NCI-H82 treated with DMSO at 0.1 percent for 48 hours (cell line): ENCODE data around the gene AGPAT3.

Experiments
- DNase-seq: peaks from one replicate; lab custom pipeline; 2025; ENCODE audit not compliant: unreplicated experiment; lab: John Stamatoyannopoulos, UW

The AGPAT3 gene

GRCh38 chr21:43861706-43862105 lies 3.3 kb upstream of the AGPAT3 start:
- no peak for DNase-seq

DNA sequence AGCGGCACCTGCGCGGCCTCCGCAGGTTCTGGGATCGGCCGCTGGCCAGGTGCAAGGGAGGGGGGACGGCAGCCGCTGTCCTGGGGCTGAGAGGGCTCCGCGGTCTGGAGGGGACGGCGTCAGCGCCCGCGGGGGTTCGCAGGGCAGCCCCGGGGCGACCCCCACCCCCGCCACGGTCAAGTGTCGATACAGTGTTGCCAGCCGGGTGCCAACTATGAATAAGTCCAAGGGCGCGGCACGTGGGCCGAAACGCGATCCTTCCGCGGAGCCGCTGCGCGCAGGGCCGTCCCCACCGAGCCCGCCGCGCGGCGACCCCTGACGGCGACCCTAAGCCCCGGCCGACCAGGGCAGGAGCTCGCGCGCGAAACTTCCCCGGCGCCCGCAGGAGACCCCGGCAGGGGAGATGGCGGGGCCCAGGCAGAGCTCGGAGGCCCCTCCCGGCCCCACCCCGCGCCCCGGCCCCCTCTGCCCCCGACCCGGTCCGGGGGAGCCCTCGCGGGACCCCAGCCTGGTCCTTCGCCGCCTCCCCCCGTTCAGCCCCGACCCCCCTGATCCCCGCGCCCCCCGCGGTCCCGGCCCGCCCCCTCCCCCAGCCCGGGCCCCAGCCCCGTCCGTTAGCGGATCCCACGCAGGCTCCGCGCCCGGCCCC lies 586 bp upstream of the AGPAT3 start:
- no peak for DNase-seq

- DNase-seq: no peak
Observed at GRCh38 chr21:43865540-43866259, 677 bp downstream of the AGPAT3 start.

- DNase-seq: no peak
Observed at GRCh38 chr21:43866260-43866629, 1.2 kb downstream of the AGPAT3 start.

- DNase-seq: no peak
Observed at GRCh38 chr21:43866659-43867331, 1.8 kb downstream of the AGPAT3 start.

DNA sequence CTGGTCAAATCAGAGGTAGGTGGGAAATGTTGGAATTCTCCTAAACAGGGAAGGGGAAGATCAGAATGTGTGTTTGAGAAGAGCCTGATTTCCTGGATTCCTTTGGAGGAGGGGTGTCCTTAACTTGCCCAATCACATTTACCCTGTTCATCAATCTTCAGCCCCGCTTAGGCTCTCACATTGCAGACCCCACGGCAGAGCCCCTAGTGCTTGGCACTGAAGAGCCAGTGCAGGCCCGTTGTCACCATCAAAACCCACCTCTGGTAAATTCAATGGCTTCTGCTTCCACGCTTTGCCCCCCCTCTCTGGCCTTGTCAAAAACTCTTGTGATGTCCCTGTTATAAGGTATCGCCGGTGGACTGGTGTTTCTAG lies 2.3 kb downstream of the AGPAT3 start:
- DNase-seq: no peak

DNA sequence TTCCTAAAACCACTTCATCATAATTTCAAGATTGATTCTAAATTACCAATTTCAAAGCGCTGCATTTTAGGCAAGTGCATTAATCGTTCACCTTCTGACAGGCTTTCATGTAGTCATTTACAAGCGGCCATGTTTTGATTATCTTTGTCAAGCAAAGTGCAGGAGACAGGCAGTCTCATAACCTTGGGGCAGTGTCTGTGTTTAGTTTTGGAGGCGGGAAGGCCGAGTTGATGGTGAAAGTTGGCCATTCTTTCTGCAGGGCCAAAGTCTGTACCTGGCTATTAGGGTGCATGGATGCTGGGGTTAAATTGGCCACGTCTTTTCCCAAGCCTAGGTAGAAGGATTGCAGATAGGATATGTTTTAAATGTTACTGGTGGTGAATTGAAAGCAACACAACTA lies 2.9 kb downstream of the AGPAT3 start:
- DNase-seq: no peak

DNA sequence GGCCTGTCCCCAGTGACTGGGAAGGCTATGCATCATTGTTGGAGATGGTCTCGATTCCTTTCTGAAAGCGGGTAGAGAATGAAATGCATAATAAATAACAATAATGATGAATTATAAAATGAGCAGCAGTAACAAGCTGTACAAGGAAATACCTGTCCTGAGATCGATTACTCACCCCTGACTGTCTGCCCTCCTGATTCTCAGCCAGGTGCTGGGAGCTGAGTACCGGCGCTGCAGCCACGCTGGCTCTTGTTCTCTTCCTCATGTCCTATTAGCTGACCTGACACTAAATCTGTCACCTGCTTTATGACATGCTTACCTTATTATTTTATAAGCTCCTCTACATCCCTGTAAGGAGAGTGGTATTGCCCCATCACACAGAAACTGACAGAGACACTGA lies 3.4 kb downstream of the AGPAT3 start:
- no peak for DNase-seq

DNA sequence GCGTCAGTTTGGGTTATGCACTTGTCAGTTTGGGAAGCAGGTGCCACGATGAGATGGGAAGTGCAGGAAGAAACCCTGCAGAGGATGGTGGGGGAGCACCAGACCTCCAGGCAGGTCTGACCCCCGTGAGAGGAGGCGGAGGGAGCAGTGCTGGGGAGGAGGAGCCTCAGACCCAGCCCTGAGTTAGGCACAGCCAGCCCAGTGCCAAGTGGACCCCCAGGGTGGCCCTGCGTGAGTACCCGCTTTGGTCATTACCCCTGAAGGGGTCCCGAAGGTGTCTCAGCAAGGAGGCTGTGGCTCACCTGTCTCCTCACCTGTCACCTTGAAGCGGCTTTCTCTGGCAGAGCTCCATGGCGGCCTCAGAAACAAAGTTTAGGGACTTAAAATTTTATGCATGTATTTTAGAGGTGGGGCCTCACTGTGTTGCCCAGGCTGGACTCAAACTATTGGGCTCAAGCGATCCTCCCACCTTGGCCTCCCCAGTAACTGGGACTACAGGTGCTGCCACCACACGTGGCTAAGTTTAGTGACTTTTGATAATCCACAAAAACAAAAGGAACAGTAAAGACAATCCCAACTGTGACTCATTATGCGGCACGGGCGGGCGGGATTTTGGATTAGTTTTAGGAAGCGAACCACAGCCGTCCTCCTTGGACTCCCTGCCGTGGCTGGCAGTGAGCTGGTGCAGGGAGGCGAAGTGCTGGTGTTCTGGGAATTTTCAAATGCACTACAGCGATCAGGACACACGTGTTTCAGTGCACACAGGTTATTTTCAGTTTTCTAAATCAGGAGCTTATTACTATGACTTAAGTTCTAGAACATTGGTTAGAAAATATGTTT lies 4.7 kb downstream of the AGPAT3 start:
- no peak for DNase-seq

- no peak for DNase-seq
Observed at GRCh38 chr21:43871487-43871886, 6.5 kb downstream of the AGPAT3 start.

GRCh38 chr21:43872531-43873197 lies 7.6 kb downstream of the AGPAT3 start:
- DNase-seq: no peak

DNA sequence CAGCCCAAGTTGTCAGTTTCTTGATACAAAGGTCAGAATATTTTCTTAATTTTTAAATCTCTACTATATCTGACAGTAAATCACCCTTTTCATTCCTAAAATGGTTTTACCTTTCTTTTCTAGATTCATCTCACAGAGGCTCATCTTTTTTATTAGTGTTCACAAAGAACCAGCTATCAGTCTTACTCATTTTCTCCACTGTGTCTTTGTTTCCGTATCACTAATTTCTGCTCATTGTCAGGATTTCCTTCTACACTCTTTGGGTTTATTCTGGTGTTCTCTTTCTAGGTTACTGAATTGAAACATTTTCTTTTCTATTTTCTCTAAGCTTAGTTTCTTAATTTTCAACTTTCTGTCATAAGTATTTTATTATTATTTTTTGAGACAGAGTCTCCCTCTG lies 8.7 kb downstream of the AGPAT3 start:
- no peak for DNase-seq

DNA sequence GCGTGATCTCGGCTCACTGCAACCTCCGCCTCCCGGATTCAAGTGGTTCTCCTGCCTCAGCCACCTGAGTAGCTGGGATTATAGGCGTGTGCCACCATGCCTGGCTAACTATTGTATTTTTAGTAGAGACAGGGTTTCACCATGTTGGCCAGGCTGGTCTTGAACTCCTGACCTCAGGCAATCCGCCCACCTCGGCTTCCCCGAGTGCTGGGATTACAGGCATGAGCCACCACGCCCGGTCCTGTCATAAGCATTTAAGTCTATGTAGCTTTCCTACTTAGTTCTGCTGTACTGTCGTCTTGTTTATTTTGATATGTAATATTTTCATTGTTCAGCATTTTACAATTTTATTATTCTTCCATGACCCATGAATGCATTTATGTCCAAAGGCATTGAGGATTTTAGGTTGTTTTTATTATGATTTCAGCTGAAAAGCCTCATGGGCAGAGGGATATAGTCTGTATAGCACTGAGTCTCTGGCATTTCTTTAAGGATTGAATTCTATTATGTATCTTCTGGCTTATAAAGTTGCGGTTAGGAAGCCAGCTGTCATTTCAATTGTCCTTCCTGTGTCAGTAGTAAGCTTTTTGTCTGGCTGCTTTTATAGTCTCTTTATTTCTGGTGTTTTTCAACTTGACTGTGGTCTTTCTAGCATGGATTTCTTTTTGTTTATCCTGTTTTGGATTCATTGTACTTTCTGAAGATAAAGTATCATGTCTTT lies 9.2 kb downstream of the AGPAT3 start:
- no peak for DNase-seq

DNA sequence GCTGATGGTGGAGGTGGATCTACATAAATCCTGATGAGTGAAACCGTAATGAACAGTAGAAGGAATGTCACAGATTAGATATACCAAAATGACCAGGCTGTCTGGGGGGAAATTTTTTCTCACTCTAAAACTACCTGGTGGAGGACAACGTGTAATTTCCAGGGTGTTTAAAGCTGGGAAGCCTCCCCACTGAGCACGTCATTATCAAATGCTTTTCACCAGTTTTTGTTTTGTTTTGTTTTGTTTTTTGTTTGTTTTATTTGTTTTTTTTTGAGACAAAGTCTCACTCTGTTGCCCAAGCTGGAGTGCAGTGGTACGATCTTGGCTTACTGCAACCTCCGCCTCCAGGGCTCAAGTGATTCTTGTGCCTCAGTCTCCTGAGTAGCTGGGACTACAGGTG lies 11.6 kb downstream of the AGPAT3 start:
- no peak for DNase-seq

GRCh38 chr21:43877936-43878575 lies 13.0 kb downstream of the AGPAT3 start:
- no peak for DNase-seq

GRCh38 chr21:43879348-43880110 lies 14.5 kb downstream of the AGPAT3 start:
- DNase-seq: no peak

DNA sequence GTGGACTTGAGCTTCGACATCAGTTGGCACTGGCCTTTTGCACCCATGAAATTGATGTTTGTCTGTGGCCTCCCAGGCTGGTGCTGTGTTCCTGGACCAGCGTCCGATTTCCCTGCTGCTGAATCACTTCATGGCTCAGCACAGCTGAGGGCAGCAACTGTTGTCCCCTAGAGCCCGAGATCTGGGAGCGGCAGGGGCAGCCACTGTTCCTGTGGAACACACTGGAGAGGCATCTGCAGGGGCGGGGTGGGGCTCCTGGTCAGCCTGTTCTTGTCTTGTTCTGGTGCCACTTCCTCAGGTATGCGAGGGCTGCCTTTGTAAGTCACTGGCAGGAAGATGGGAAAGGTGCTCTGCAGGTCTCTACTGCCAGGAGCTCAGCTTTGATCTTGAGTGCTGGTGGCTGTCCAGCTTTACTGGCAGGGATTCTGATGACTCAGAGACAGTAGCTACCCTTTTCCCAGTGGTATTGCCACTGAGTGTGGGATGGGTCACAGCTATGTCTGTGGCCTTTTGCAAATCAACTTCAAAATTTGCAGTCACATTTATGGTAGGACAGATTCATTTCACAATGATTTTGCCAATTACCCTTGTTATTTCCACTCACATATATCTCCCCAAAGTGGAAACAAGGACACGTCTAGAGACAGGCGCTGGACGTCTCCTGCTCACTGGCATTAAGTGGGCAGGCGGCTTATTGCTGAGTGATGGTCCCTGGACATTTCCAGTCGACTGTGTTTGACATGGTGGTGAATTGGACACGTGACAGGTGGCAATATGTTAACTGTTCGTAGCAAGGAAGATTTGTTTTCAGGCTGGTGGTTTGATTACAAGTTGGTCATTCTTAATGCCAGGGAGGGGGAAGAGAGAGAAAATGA lies 15.3 kb downstream of the AGPAT3 start:
- no peak for DNase-seq

DNA sequence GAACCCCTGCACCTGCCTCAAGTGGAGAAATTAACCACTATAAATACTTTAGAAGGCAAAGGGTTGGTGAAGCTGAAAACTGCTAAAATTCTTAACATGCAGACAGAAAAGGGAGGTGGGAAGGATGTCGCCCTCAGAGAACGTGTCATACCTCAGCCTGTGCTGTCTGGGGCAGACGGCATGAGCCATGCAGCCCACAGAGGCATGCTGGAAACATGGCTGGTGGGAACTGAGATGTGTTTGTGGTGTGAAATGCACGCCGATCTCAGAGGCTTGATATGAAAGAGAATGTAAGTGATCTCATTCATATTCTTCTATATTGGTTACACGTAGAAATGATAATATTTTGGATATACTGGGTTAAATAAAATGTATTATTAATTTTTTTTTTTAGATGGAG lies 16.3 kb downstream of the AGPAT3 start:
- no peak for DNase-seq
